Transverse colon (tissue), 4 donors: ENCODE measurements around the gene SLC30A1. TPM values are rescaled to one million over a fixed set of nuclear protein-coding genes. Genes with fewer than 3 reads are reported as not detected.
A peak's percentile ranks its signal among the peaks of the same experiment; 100 is the strongest.

Experiments used
- DNase-seq: peaks from one replicate; pipeline ENCODE4 v3.0.0-alpha.2; 2019
- H3K27ac ChIP-seq, 4 donors: fragments of 200-600 bp; sonication (generic); 2 replicates each; pipeline ENCODE4 v1.5.1; 2016 to 2018; ENCODE audit warnings: inconsistent platforms in 4 of 4
- H3K27me3 ChIP-seq: fragments of 200-600 bp; sonication (generic); 2 replicates; pipeline ENCODE4 v1.5.1; 2017; ENCODE audit warnings: inconsistent platforms
- H3K36me3 ChIP-seq, 4 donors: fragments of 200-600 bp; sonication (generic); 2 replicates each; pipeline ENCODE4 v1.5.1; 2017 to 2019; ENCODE audit warnings: inconsistent platforms in 4 of 4
- H3K4me1 ChIP-seq, 4 donors: fragments of 200-600 bp; sonication (generic); 2 replicates each; pipeline ENCODE4 v1.5.1; 2017 to 2020; ENCODE audit warnings: inconsistent platforms in 4 of 4
- H3K4me3 ChIP-seq, 4 donors: fragments of 200-600 bp; sonication (generic); 1 replicate in 1 of 4; 2 replicates in 3 of 4; pipeline versions ENCODE4 v1.5.1 to v1.6.1; 2017 to 2019; ENCODE audit warnings: inconsistent platforms in 4 of 4
- H3K9me3 ChIP-seq, 2 donors: fragments of 200-600 bp; sonication (generic); 2 replicates each; pipeline ENCODE4 v1.5.1; 2017 to 2019; ENCODE audit warnings: inconsistent platforms in 2 of 2
- EP300 ChIP-seq: sonication (generic); formaldehyde crosslinking; IDR thresholded peaks from one replicate; pipeline ENCODE4 v1.6.1; 2017; ENCODE audit warnings: antibody characterized with exemption, low read depth
- POLR2A ChIP-seq: fragments of 450-650 bp; IDR thresholded peaks from one replicate; pipeline ENCODE4 v1.6.1; 2016; ENCODE audit warnings: antibody characterized with exemption, mild to moderate bottlenecking, moderate library complexity
- POLR2AphosphoS5 ChIP-seq, 3 donors: sonication (generic); formaldehyde crosslinking; IDR thresholded peaks; one replicate each; pipeline ENCODE4 v1.6.1; 2016; ENCODE audit warnings: antibody characterized with exemption in 3 of 3
- WGBS, 2 donors: methylation state at CpG; one replicate each; pipeline ENCODE4 v1.1.5; 2018; ENCODE audit warnings: low coverage in 1 of 2; 5-methylcytosine and 5-hydroxymethylcytosine counted together
- in situ Hi-C, 4 donors: fragments of 200-750 bp; cut with MboI; loops; one replicate each; pipeline versions ENCODE4 v1.15.0 to v1.15.1; 2017; ENCODE audit warnings: low sequenced_read_pairs in 3 of 4, low pct_ligation_motif_present in 1 of 4, low pct_unique_long_range_greater_than_20kb in 1 of 4
- intact Hi-C: fragments of 100-400 bp; cut with DNase I; formaldehyde crosslinking; loops from one replicate; pipeline ENCODE4 v1.15.1; 2023; ENCODE audit warnings: low total_unique reads
- total RNA-seq, 4 donors: library from RNA; depleted of rRNA; stranded (reverse); fragments of >200 nt; gene quantifications; one replicate each; pipeline ENCODE4 v1.1.0, GENCODE V29; 2016
- TF ChIP-seq, protein P1 (sequence below), 5 experiments: fragments of 200-600 bp in 3 of 5; fragments of 450-650 bp in 2 of 5; sonication (generic) in 3 of 5; IDR thresholded peaks; 1 replicate in 2 of 5; 2 replicates in 3 of 5; pipeline ENCODE4 v1.5.1; 2016 to 2017; ENCODE audit warnings: antibody characterized with exemption in 5 of 5, inconsistent platforms in 3 of 5, mild to moderate bottlenecking in 2 of 5, moderate library complexity in 1 of 5

SLC30A1 gene
- total RNA-seq, 4 donors from 2014 or later = 14.5 to 42.3 (median 26.0) TPM

DNA sequence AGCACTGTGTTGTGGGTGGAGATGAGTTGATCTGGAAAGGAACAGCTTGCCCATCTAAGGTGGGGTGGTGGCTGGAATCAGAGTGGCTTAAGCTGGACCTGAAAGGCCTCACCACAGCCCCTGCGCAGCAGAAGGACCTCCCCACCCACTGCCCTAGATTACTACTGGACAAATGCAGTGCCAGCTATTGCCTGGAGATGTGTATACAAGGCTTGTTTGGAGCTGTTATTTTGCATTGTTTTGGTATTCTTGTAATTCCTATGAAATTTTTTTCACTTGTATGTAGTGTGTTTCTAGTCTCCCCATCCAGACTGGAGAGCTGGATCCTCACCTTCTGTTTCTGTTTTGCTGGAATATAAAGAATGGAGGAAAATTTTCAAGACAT lies 1.3 kb upstream of the SLC30A1 start:
- H3K4me1 ChIP-seq = peaks cover 20 to 49% (median 24%) of the 10 kb centered on the region in 4 donors
- H3K36me3 ChIP-seq = peaks cover 0 to 3% (median 0%) of the 10 kb centered on the region in 4 donors
- intact Hi-C loops (no loop called here), in situ Hi-C loops (no loop called here)
- H3K4me3 ChIP-seq = peak overlapping the region in 1 of 4 donors; percentile 93
- no peaks in the 10 kb centered on the region for H3K9me3 ChIP-seq
- TF ChIP-seq POLR2AphosphoS5 (IDR thresholded peaks at IDR 0.05) (no peak), EP300 (no peak), POLR2A (no peak)
- TF ChIP-seq, protein P1, sequence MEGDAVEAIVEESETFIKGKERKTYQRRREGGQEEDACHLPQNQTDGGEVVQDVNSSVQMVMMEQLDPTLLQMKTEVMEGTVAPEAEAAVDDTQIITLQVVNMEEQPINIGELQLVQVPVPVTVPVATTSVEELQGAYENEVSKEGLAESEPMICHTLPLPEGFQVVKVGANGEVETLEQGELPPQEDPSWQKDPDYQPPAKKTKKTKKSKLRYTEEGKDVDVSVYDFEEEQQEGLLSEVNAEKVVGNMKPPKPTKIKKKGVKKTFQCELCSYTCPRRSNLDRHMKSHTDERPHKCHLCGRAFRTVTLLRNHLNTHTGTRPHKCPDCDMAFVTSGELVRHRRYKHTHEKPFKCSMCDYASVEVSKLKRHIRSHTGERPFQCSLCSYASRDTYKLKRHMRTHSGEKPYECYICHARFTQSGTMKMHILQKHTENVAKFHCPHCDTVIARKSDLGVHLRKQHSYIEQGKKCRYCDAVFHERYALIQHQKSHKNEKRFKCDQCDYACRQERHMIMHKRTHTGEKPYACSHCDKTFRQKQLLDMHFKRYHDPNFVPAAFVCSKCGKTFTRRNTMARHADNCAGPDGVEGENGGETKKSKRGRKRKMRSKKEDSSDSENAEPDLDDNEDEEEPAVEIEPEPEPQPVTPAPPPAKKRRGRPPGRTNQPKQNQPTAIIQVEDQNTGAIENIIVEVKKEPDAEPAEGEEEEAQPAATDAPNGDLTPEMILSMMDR (IDR thresholded peaks at IDR 0.05) = no peak
- 57 to 64% methylated on average over 1 of the region's 1 CpG for WGBS, 2 donors
- H3K27me3 ChIP-seq = no peaks in the 10 kb centered on the region
- H3K27ac ChIP-seq = peak overlapping the region; percentile 94 to 99 (median 98)
- DNase-seq = no peak

DNA sequence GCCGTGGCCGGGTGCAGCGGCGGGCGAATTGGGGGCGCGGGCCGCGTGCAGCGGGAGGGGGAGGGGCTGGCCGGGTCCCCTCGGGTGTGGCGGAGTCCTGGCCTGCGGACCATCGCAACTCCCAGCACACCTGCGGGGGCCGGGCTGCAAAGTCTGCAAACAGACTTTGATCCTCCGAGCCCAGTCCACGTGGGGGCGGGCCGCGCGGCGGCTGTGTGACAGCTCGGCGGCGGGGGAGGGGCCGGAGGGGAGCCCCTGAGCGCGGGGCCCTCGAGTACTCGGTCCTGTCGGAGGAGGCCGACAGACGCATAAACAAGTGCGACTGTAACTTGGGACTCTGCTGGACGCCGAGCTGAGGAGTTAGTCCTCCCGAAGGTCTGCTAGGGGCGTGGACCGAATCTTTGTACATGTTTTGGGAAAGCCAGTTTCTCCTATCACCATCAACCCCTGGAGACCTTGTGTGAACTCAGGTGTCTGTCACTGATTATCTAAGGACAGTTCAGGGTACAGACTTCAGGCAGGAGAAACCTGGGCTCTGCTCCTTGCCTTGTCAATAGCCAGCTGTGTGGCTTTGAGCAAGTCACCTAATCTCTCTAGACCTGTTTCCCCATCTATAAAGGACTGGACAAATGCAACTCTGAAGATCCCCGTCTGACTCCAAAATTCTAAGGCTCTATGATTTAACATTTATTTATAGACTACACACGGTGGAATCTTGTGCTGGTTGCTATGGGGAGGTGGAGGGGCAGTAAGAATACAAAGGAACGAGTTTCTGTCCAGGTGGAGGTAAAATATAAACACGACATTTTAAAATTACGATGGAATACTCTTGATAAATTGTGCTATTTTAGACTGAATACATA lies 710 bp upstream of the SLC30A1 start:
- intact Hi-C loops (no loop called here), in situ Hi-C loops (loop anchor here in 2 of 4 donors (10.0 kb wide), 1 partner anchor 75 kb away; no protein-coding TSS in a partner anchor)
- no peaks in the 10 kb centered on the region for H3K27me3 ChIP-seq
- TF ChIP-seq POLR2AphosphoS5 (IDR thresholded peaks at IDR 0.05) = peak in 2 of 3 donors; percentile 40 to 55
- no peak for TF ChIP-seq POLR2A
- TF ChIP-seq EP300 = no peak
- TF ChIP-seq, protein P1 (IDR thresholded peaks at IDR 0.05) = no peak
- H3K4me3 ChIP-seq = peak overlapping the region; percentile 54 to 93 (median 88)
- DNase-seq = peak; percentile 90
- WGBS, 2 donors = 7 to 10% methylated on average over 4 to 14 of the region's 46 CpGs
- peaks cover 23 to 55% (median 28%) of the 10 kb centered on the region in 4 donors for H3K4me1 ChIP-seq
- H3K27ac ChIP-seq = peak overlapping the region; percentile 94 to 99 (median 98)
- peaks cover 0 to 8% (median 0%) of the 10 kb centered on the region in 4 donors for H3K36me3 ChIP-seq
- H3K9me3 ChIP-seq = no peaks in the 10 kb centered on the region

DNA sequence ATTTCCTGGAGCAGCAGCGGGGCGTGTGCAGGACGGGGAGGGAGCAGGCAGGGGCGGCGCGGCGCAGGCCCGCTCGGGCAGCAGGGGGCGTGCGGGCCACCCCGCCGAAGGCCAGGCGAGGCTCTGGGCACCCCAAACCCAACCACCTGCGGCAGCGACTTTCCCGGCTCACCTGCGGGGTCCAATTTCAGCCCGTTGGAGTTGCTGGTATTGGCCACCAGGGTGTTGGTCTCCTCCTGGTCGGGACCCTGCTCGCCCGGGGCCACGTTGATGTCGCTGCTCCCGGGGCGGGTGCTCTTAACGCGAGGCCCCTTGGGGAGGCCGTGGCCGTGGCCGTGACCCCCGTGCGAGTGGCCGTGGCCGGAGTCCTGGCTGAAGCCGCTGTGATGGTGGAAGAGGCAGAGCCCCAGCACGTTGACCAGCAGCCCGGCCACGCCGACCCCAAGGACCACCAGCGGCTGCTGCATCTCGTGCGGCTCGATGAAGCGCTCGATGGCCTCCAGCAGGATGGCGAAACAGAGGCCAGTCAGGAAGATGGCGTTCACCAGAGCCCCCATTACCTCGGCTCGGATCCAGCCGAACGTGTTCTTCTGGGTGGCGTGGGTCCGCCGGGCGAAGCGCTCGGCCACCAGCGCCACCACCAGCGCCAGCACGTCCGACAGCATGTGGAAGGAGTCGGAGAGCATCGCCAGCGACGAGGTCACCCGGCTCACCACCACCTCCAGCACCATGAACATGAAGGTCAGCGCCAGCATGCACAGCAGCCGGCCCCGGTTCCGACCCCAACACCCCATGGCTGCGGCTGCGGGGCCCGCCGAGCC lies 932 bp downstream of the SLC30A1 start:
- peaks cover 0 to 8% (median 0%) of the 10 kb centered on the region in 4 donors for H3K36me3 ChIP-seq
- peak overlapping the region; percentile 53 to 93 (median 88) for H3K4me3 ChIP-seq
- peak; percentile 85 for DNase-seq
- H3K9me3 ChIP-seq = no peaks in the 10 kb centered on the region
- in situ Hi-C loops (loop anchor here in 2 of 4 donors (10.0 kb wide), 1 partner anchor 77 kb away; no protein-coding TSS in a partner anchor), intact Hi-C loops (loop anchor here (2.0 kb wide), 1 partner anchor 77 kb away; no protein-coding TSS in a partner anchor)
- 0% methylated on average over 49 of the region's 75 CpGs; no CpG with 5 or more reads in 1 of the 2 donors for WGBS, 2 donors
- H3K27ac ChIP-seq = peak overlapping the region; percentile 94 to 99 (median 98)
- H3K27me3 ChIP-seq = no peaks in the 10 kb centered on the region
- H3K4me1 ChIP-seq = peaks cover 23 to 63% (median 30%) of the 10 kb centered on the region in 4 donors
- TF ChIP-seq POLR2AphosphoS5 (IDR thresholded peaks at IDR 0.05) = peak in 2 of 3 donors; percentile 6 to 33
- TF ChIP-seq EP300 = no peak
- TF ChIP-seq POLR2A = peak; percentile 47
- TF ChIP-seq, protein P1 (IDR thresholded peaks at IDR 0.05) = peak; percentile 70 to 93 (median 85)
